ENCODE results near the gene BCAS1. TPM values are rescaled to one million over a fixed set of nuclear protein-coding genes. Genes with fewer than 3 reads are reported as not detected.

BCAS1 gene
- total RNA-seq, 1 donor, result not detected

DNA sequence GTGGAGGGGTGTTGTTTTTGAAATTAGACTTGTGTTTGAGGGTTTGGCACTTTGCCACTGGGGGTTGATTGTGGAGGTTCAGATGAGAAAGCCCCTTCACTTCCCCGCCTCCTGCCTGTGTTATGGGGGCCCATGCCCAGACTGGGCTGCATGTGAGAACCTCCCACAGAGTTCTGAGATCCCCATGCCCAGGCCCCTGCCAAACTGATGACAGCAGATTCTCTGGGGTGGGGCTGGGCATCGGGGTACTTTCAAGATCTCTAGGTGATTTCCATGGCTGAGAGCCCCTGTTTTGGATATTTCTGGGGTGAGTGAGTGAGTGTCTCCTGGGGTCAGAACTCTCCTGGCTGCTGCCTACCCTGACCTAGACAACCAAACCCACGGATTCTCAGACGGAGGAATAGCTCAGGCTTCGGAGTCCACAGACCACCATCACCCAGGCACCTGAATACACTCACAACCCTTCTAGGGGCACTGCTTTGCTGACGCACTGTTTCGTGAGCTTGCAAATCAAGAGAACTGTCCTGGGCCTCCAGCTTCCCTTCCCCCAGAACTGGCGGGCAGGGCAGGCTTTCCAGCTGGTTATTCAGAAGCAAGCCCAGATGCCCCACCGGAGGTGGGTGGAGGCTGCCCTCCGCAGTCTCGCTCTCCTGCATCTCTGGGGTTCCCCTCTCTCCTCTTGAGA lies 6.3 kb downstream of the BCAS1 start:
- H3K36me3 ChIP-seq (ENCODE audit: insufficient read depth, low read length), result no peaks in the 10 kb centered on the region
- no peak for DNase-seq (ENCODE audit: insufficient read length, low spot score, missing footprints)
- H3K4me2 ChIP-seq (ENCODE audit: insufficient read depth, low read length), result no peak overlapping the region
- H3K4me3 ChIP-seq (ENCODE audit: insufficient read depth, low read length), result no peak overlapping the region
- H3K9me3 ChIP-seq (ENCODE audit: low read depth, low read length), result no peaks in the 10 kb centered on the region
- H3K27ac ChIP-seq (ENCODE audit: low read depth, low read length), result no peak overlapping the region
- TF ChIP-seq, protein P1, sequence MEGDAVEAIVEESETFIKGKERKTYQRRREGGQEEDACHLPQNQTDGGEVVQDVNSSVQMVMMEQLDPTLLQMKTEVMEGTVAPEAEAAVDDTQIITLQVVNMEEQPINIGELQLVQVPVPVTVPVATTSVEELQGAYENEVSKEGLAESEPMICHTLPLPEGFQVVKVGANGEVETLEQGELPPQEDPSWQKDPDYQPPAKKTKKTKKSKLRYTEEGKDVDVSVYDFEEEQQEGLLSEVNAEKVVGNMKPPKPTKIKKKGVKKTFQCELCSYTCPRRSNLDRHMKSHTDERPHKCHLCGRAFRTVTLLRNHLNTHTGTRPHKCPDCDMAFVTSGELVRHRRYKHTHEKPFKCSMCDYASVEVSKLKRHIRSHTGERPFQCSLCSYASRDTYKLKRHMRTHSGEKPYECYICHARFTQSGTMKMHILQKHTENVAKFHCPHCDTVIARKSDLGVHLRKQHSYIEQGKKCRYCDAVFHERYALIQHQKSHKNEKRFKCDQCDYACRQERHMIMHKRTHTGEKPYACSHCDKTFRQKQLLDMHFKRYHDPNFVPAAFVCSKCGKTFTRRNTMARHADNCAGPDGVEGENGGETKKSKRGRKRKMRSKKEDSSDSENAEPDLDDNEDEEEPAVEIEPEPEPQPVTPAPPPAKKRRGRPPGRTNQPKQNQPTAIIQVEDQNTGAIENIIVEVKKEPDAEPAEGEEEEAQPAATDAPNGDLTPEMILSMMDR (IDR thresholded peaks at IDR 0.05; ENCODE audit: extremely low read depth, low read depth, low read length), result no peak
- H2AFZ ChIP-seq (ENCODE audit: low read length), result no peak overlapping the region
- peaks cover 14% of the 10 kb centered on the region for H3K4me1 ChIP-seq (ENCODE audit: insufficient read depth, low read length)
- no peaks in the 10 kb centered on the region for H3K79me2 ChIP-seq (ENCODE audit: insufficient read depth, low read length)
- H4K20me1 ChIP-seq (ENCODE audit: insufficient read depth, low read length), result no peaks in the 10 kb centered on the region
- no peaks in the 10 kb centered on the region for H3K27me3 ChIP-seq (ENCODE audit: insufficient read depth, low read length)

GRCh38 chr20:54063580-54063979 lies 6.8 kb downstream of the BCAS1 start:
- Histone ChIP-seq H3K36me3 (ENCODE audit: insufficient read depth, low read length) (no peaks in the 10 kb centered on the region), H3K79me2 (ENCODE audit: insufficient read depth, low read length) (no peaks in the 10 kb centered on the region)
- DNase-seq (ENCODE audit: insufficient read length, low spot score, missing footprints), result no peak

GRCh38 chr20:54062812-54063280 lies 7.5 kb downstream of the BCAS1 start:
- DNase-seq (ENCODE audit: insufficient read length, low spot score, missing footprints), result no peak
- no peaks in the 10 kb centered on the region for H3K27me3 ChIP-seq (ENCODE audit: insufficient read depth, low read length)
- no peak overlapping the region for H3K4me3 ChIP-seq (ENCODE audit: insufficient read depth, low read length)
- no peaks in the 10 kb centered on the region for H3K9me3 ChIP-seq (ENCODE audit: low read depth, low read length)
- H4K20me1 ChIP-seq (ENCODE audit: insufficient read depth, low read length), result no peaks in the 10 kb centered on the region
- no peaks in the 10 kb centered on the region for H3K79me2 ChIP-seq (ENCODE audit: insufficient read depth, low read length)
- no peak overlapping the region for H3K27ac ChIP-seq (ENCODE audit: low read depth, low read length)
- H3K4me1 ChIP-seq (ENCODE audit: insufficient read depth, low read length), result peaks cover 14% of the 10 kb centered on the region
- H3K4me2 ChIP-seq (ENCODE audit: insufficient read depth, low read length), result no peak overlapping the region
- TF ChIP-seq, protein P1 (IDR thresholded peaks at IDR 0.05; ENCODE audit: extremely low read depth, low read depth, low read length), result peak; percentile 74
- H2AFZ ChIP-seq (ENCODE audit: low read length), result peak overlapping the region; percentile 5
- H3K36me3 ChIP-seq (ENCODE audit: insufficient read depth, low read length), result no peaks in the 10 kb centered on the region

More at GRCh38 chr20:54063580-54063979, 6.8 kb downstream of the BCAS1 start:
- Histone ChIP-seq H3K4me3 (ENCODE audit: insufficient read depth, low read length) (no peak overlapping the region), H4K20me1 (ENCODE audit: insufficient read depth, low read length) (no peaks in the 10 kb centered on the region), H3K27me3 (ENCODE audit: insufficient read depth, low read length) (no peaks in the 10 kb centered on the region), H3K27ac (ENCODE audit: low read depth, low read length) (no peak overlapping the region), H3K9me3 (ENCODE audit: low read depth, low read length) (no peaks in the 10 kb centered on the region), H2AFZ (ENCODE audit: low read length) (no peak overlapping the region), H3K4me1 (ENCODE audit: insufficient read depth, low read length) (peaks cover 14% of the 10 kb centered on the region), H3K4me2 (ENCODE audit: insufficient read depth, low read length) (no peak overlapping the region)
- TF ChIP-seq, protein P1 (IDR thresholded peaks at IDR 0.05; ENCODE audit: extremely low read depth, low read depth, low read length), result no peak

GRCh38 chr20:54061101-54061881 lies 9.1 kb downstream of the BCAS1 start:
- Histone ChIP-seq H3K4me1 (ENCODE audit: insufficient read depth, low read length) (peaks cover 14% of the 10 kb centered on the region), H3K27me3 (ENCODE audit: insufficient read depth, low read length) (no peaks in the 10 kb centered on the region), H3K4me2 (ENCODE audit: insufficient read depth, low read length) (no peak overlapping the region), H3K9me3 (ENCODE audit: low read depth, low read length) (no peaks in the 10 kb centered on the region), H3K27ac (ENCODE audit: low read depth, low read length) (no peak overlapping the region), H2AFZ (ENCODE audit: low read length) (no peak overlapping the region), H4K20me1 (ENCODE audit: insufficient read depth, low read length) (no peaks in the 10 kb centered on the region), H3K36me3 (ENCODE audit: insufficient read depth, low read length) (no peaks in the 10 kb centered on the region), H3K79me2 (ENCODE audit: insufficient read depth, low read length) (no peaks in the 10 kb centered on the region), H3K4me3 (ENCODE audit: insufficient read depth, low read length) (no peak overlapping the region)
- DNase-seq (ENCODE audit: insufficient read length, low spot score, missing footprints), result peak; percentile 31
- TF ChIP-seq, protein P1 (IDR thresholded peaks at IDR 0.05; ENCODE audit: extremely low read depth, low read depth, low read length), result no peak

Data from osteoblast (primary cell).